H9 (cell line): ENCODE results near the gene PFN2. TPM values are rescaled to one million over a fixed set of nuclear protein-coding genes. Genes with fewer than 3 reads are reported as not detected.
"Not testable (repeated sequence)": the region's sequence is repeated elsewhere in the genome, so short reads cannot be mapped to it uniquely, and the experiment has no call there.

Source experiments
- DNase-seq: peaks from one replicate; pipeline ENCODE4 v3.0.0-alpha.2; 2017
- H2AFZ ChIP-seq: one replicate; pipeline ENCODE4 v1.6.1; 2013; ENCODE audit warnings: mild to moderate bottlenecking, low read length, control low read depth, moderate library complexity
- H2AK5ac ChIP-seq: 2 replicates; pipeline ENCODE4 v1.6.1; 2013; ENCODE audit warnings: low read length, control low read depth, mixed read lengths; ENCODE audit not compliant: insufficient read length
- H2BK120ac ChIP-seq: one replicate; pipeline ENCODE4 v1.6.1; 2013; ENCODE audit warnings: low read depth, mild to moderate bottlenecking, low read length, control low read depth, inconsistent platforms; ENCODE audit not compliant: poor library complexity, severe bottlenecking
- H2BK12ac ChIP-seq: 2 replicates; pipeline ENCODE4 v1.6.1; 2013; ENCODE audit warnings: low read length, control low read depth, mixed read lengths, low read depth; ENCODE audit not compliant: insufficient read length
- H2BK15ac ChIP-seq: 2 replicates; pipeline ENCODE4 v1.6.1; 2013; ENCODE audit warnings: low read depth, low read length, control low read depth
- H2BK20ac ChIP-seq: one replicate; pipeline ENCODE4 v1.6.1; 2013; ENCODE audit warnings: low read depth, mild to moderate bottlenecking, low read length, control low read depth, inconsistent platforms; ENCODE audit not compliant: poor library complexity, severe bottlenecking
- H2BK5ac ChIP-seq: 2 replicates; pipeline ENCODE4 v1.6.1; 2013; ENCODE audit warnings: low read length, control low read depth, mixed read lengths; ENCODE audit not compliant: insufficient read length
- H3K14ac ChIP-seq: 2 replicates; pipeline ENCODE4 v1.6.1; 2013; ENCODE audit warnings: low read length, control low read depth; ENCODE audit not compliant: insufficient read depth
- H3K18ac ChIP-seq: 2 replicates; pipeline ENCODE4 v1.6.1; 2013; ENCODE audit warnings: low read depth, mild to moderate bottlenecking, mixed read lengths, low read length, control low read depth; ENCODE audit not compliant: insufficient read length
- H3K23ac ChIP-seq: 2 replicates; pipeline ENCODE4 v1.6.1; 2013; ENCODE audit warnings: low read length, control low read depth, mixed read lengths, low read depth; ENCODE audit not compliant: insufficient read length
- H3K23me2 ChIP-seq: 2 replicates; pipeline ENCODE4 v1.6.1; 2013; ENCODE audit warnings: low read depth, mild to moderate bottlenecking, mixed read lengths, low read length, control low read depth; ENCODE audit not compliant: insufficient read length, poor library complexity, severe bottlenecking
- H3K27ac ChIP-seq: 2 replicates; pipeline ENCODE4 v1.5.1; 2013; ENCODE audit warnings: low read length, control low read depth, mixed read lengths, low read depth; ENCODE audit not compliant: insufficient read length
- H3K27me3 ChIP-seq: 2 replicates; pipeline ENCODE4 v1.6.1; 2013; ENCODE audit warnings: low read length, control low read depth, inconsistent platforms; ENCODE audit not compliant: insufficient read depth
- H3K4ac ChIP-seq: 2 replicates; pipeline ENCODE4 v1.6.1; 2013; ENCODE audit warnings: low read depth, mild to moderate bottlenecking, control low read depth, inconsistent platforms, low read length, moderate library complexity
- H3K4me1 ChIP-seq: 2 replicates; pipeline ENCODE4 v1.6.1; 2013; ENCODE audit warnings: low read length, control low read depth, inconsistent platforms; ENCODE audit not compliant: insufficient read depth
- H3K4me2 ChIP-seq: 2 replicates; pipeline ENCODE4 v1.6.1; 2013; ENCODE audit warnings: low read length, control low read depth, mixed read lengths; ENCODE audit not compliant: insufficient read length, insufficient read depth
- H3K56ac ChIP-seq: 2 replicates; pipeline ENCODE4 v1.6.1; 2013; ENCODE audit warnings: low read depth, mild to moderate bottlenecking, mixed read lengths, low read length, control low read depth; ENCODE audit not compliant: insufficient read length
- H3K79me1 ChIP-seq: 2 replicates; pipeline ENCODE4 v1.6.1; 2013; ENCODE audit warnings: low read depth, mild to moderate bottlenecking, moderate library complexity, low read length, control low read depth, inconsistent platforms; ENCODE audit not compliant: insufficient read depth, poor library complexity, severe bottlenecking
- H3K79me2 ChIP-seq: 2 replicates; pipeline ENCODE4 v1.6.1; 2013; ENCODE audit warnings: low read length, control low read depth, inconsistent platforms; ENCODE audit not compliant: insufficient read depth
- H3K9ac ChIP-seq: 2 replicates; pipeline ENCODE4 v1.6.1; 2013; ENCODE audit warnings: low read length, control low read depth, mixed read lengths; ENCODE audit not compliant: insufficient read length; ENCODE audit errors: extremely low read depth
- H3K9me3 ChIP-seq: one replicate; pipeline ENCODE4 v1.6.1; 2013; ENCODE audit warnings: low read depth, low read length, inconsistent platforms; ENCODE audit not compliant: control insufficient read depth
- H3T11ph ChIP-seq: one replicate; pipeline ENCODE4 v1.6.1; 2013; ENCODE audit warnings: mild to moderate bottlenecking, low read length, control low read depth, inconsistent platforms
- H4K20me1 ChIP-seq: one replicate; pipeline ENCODE4 v1.6.1; 2013; ENCODE audit not compliant: control insufficient read depth, insufficient read length, insufficient read depth
- H4K5ac ChIP-seq: 2 replicates; pipeline ENCODE4 v1.6.1; 2013; ENCODE audit warnings: low read depth, mild to moderate bottlenecking, mixed read lengths, low read length, control low read depth; ENCODE audit not compliant: insufficient read length
- H4K8ac ChIP-seq: replicated peaks from 2 replicates; pipeline ENCODE4 v1.6.1; 2013; ENCODE audit warnings: low read length, control low read depth, mixed read lengths, low read depth; ENCODE audit not compliant: insufficient read length
- H4K91ac ChIP-seq: 2 replicates; pipeline ENCODE4 v1.6.1; 2013; ENCODE audit warnings: low read depth, mild to moderate bottlenecking, moderate library complexity, mixed read lengths, low read length, control low read depth; ENCODE audit not compliant: insufficient read length
- H3K27ac Mint-ChIP-seq, 3 experiments: 2 replicates in 2 of 3; 3 replicates in 1 of 3; pipeline ENCODE4 v1.8.0; 2020 to 2021; ENCODE audit warnings: mixed read lengths in 3 of 3, mild to moderate bottlenecking in 1 of 3, moderate library complexity in 1 of 3
- H3K27me3 Mint-ChIP-seq: 2 replicates; pipeline ENCODE4 v1.8.0; 2021; ENCODE audit warnings: low read depth, mild to moderate bottlenecking, moderate library complexity, mixed read lengths
- H3K36me3 Mint-ChIP-seq, 3 experiments: 2 replicates in 2 of 3; 3 replicates in 1 of 3; pipeline ENCODE4 v1.8.0; 2020 to 2021; ENCODE audit warnings: low read depth in 3 of 3, mixed read lengths in 3 of 3; ENCODE audit not compliant: insufficient read depth in 1 of 3
- H3K4me1 Mint-ChIP-seq, 2 experiments: 2 replicates each; pipeline ENCODE4 v1.8.0; 2020; ENCODE audit warnings: mixed read lengths in 2 of 2
- H3K4me3 Mint-ChIP-seq, 2 experiments: 2 replicates in 1 of 2; 3 replicates in 1 of 2; pipeline ENCODE4 v1.8.0; 2020 to 2021; ENCODE audit warnings: mild to moderate bottlenecking in 2 of 2, mixed read lengths in 2 of 2, moderate library complexity in 1 of 2
- H3K9me3 Mint-ChIP-seq, 2 experiments: 2 replicates in 1 of 2; 3 replicates in 1 of 2; pipeline ENCODE4 v1.8.0; 2020; ENCODE audit warnings: mild to moderate bottlenecking in 2 of 2, mixed read lengths in 2 of 2, moderate library complexity in 1 of 2
- WGBS: extraction: QIAGEN DNeasy Blood & Tissue Kit; methylation state at CpG from one replicate; pipeline ENCODE4 v1.1.7; 2013; ENCODE audit warnings: missing lambda C conversion rate, low lambda C conversion rate, mixed read lengths; ENCODE audit not compliant: insufficient read length; ENCODE audit errors: extremely low coverage; 5-methylcytosine and 5-hydroxymethylcytosine counted together
- total RNA-seq: library from RNA; stranded (reverse); gene quantifications from 2 replicates; pipeline ENCODE4 v1.2.1, GENCODE V29; 2021
- TF ChIP-seq, protein P1 (sequence below): fragments of 200-600 bp; sonication (generic); conservative IDR thresholded peaks from 3 replicates; pipeline ENCODE4 v1.8.0; 2021; ENCODE audit warnings: antibody characterized with exemption, mild to moderate bottlenecking

PFN2 gene
- total RNA-seq, 1 experiment from 2014 or later, result 174 TPM

DNA sequence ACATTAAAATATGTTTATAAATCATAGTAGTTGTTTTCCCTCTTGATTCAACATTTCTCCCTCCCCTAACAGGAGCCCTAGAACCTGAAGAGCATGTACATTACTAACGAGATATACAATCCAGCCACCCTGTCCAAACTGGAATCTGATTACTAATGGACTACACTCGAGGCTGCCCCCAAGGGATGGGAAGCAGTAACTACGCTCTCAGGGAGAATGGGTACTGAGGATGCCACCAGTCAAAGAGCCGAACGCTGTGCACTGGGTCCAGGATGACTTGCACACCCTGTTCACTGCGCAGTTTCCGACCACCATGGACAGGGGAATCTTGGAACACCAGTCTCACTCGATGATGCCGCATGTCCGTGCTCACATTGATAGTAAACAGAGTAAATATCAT lies 11.3 kb upstream of the PFN2 start:
- H3K4me3 Mint-ChIP-seq, H2AFZ ChIP-seq, H3K79me2 ChIP-seq, H3K9ac ChIP-seq, H3K9me3 ChIP-seq, H3K18ac ChIP-seq, H3T11ph ChIP-seq, H2BK120ac ChIP-seq, H3K36me3 Mint-ChIP-seq, H3K9me3 Mint-ChIP-seq, H3K4me1 ChIP-seq, H3K27me3 ChIP-seq, H3K56ac ChIP-seq, H3K23me2 ChIP-seq, H4K8ac ChIP-seq, H4K5ac ChIP-seq, H2BK5ac ChIP-seq, H4K91ac ChIP-seq, H2BK20ac ChIP-seq, DNase-seq, H2BK15ac ChIP-seq, H3K27me3 Mint-ChIP-seq, H3K4me1 Mint-ChIP-seq, H3K4me2 ChIP-seq, H3K14ac ChIP-seq, H2BK12ac ChIP-seq, H3K4ac ChIP-seq, H2AK5ac ChIP-seq, H3K23ac ChIP-seq, H3K79me1 ChIP-seq, H4K20me1 ChIP-seq, H3K27ac ChIP-seq: not testable (repeated sequence)
- TF ChIP-seq, protein P1, sequence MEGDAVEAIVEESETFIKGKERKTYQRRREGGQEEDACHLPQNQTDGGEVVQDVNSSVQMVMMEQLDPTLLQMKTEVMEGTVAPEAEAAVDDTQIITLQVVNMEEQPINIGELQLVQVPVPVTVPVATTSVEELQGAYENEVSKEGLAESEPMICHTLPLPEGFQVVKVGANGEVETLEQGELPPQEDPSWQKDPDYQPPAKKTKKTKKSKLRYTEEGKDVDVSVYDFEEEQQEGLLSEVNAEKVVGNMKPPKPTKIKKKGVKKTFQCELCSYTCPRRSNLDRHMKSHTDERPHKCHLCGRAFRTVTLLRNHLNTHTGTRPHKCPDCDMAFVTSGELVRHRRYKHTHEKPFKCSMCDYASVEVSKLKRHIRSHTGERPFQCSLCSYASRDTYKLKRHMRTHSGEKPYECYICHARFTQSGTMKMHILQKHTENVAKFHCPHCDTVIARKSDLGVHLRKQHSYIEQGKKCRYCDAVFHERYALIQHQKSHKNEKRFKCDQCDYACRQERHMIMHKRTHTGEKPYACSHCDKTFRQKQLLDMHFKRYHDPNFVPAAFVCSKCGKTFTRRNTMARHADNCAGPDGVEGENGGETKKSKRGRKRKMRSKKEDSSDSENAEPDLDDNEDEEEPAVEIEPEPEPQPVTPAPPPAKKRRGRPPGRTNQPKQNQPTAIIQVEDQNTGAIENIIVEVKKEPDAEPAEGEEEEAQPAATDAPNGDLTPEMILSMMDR, result 0 out of 3 replicates have a peak, but pooled peaks have one; percentile 23
- H3K27ac Mint-ChIP-seq, result peak overlapping the region in 1 of 3 experiments; percentile 49; a peak in 1 of 7 replicates
- no CpG with 5 or more reads among the region's 10 CpGs for WGBS
